Mesendoderm (in vitro differentiated cells): ENCODE data around the gene OR13J1.
A peak's percentile ranks its signal among the peaks of the same experiment; 100 is the strongest.

Source experiments
- DNase-seq: peaks from one replicate; pipeline ENCODE4 v3.0.0; 2013
- H2AK5ac ChIP-seq: 2 replicates; pipeline ENCODE4 v1.6.1; 2013; ENCODE audit warnings: low read length, inconsistent platforms
- H2BK120ac ChIP-seq: 2 replicates; pipeline ENCODE4 v1.6.1; 2013; ENCODE audit warnings: low read depth, mild to moderate bottlenecking, low read length, moderate library complexity, mixed read lengths
- H2BK15ac ChIP-seq: replicated peaks from 2 replicates; pipeline ENCODE4 v1.6.1; 2013; ENCODE audit warnings: low read depth, mild to moderate bottlenecking, moderate library complexity
- H2BK5ac ChIP-seq: 2 replicates; pipeline ENCODE4 v1.6.1; 2013; ENCODE audit warnings: low read length, inconsistent platforms
- H3K18ac ChIP-seq: 2 replicates; pipeline ENCODE4 v1.6.1; 2013; ENCODE audit warnings: mild to moderate bottlenecking, low read length, mixed read lengths
- H3K23ac ChIP-seq: one replicate; pipeline ENCODE4 v1.6.1; 2013; ENCODE audit warnings: low read length
- H3K27ac ChIP-seq: 2 replicates; pipeline ENCODE4 v1.5.1; 2013; ENCODE audit warnings: low read depth, mild to moderate bottlenecking, inconsistent platforms, low read length, moderate library complexity
- H3K27me3 ChIP-seq: 2 replicates; pipeline ENCODE4 v1.6.1; 2013; ENCODE audit warnings: low read length, control low read depth, mild to moderate bottlenecking, inconsistent platforms; ENCODE audit not compliant: insufficient read depth, poor library complexity
- H3K36me3 ChIP-seq: 2 replicates; pipeline ENCODE4 v1.6.1; 2013; ENCODE audit warnings: low read length, inconsistent platforms; ENCODE audit not compliant: control insufficient read depth, insufficient read depth
- H3K4ac ChIP-seq: one replicate; pipeline ENCODE4 v1.6.1; 2013; ENCODE audit warnings: low read depth, mild to moderate bottlenecking, low read length, moderate library complexity
- H3K4me1 ChIP-seq: 2 replicates; pipeline ENCODE4 v1.6.1; 2013; ENCODE audit warnings: low read depth, low read length, inconsistent platforms; ENCODE audit not compliant: control insufficient read depth
- H3K4me2 ChIP-seq: 2 replicates; pipeline ENCODE4 v1.6.1; 2013; ENCODE audit warnings: low read length
- H3K4me3 ChIP-seq: 2 replicates; pipeline ENCODE4 v1.5.1; 2013; ENCODE audit warnings: mild to moderate bottlenecking, low read length
- H3K56ac ChIP-seq: one replicate; pipeline ENCODE4 v1.6.1; 2013; ENCODE audit warnings: low read length
- H3K79me1 ChIP-seq: 2 replicates; pipeline ENCODE4 v1.6.1; 2013; ENCODE audit warnings: low read length, inconsistent platforms
- H3K79me2 ChIP-seq: 2 replicates; pipeline ENCODE4 v1.6.1; 2013; ENCODE audit warnings: mild to moderate bottlenecking, low read length; ENCODE audit not compliant: control insufficient read depth, insufficient read depth
- H3K9ac ChIP-seq: 2 replicates; pipeline ENCODE4 v1.6.1; 2013; ENCODE audit warnings: low read length, inconsistent platforms
- H4K5ac ChIP-seq: one replicate; pipeline ENCODE4 v1.6.1; 2013; ENCODE audit warnings: low read length
- H4K8ac ChIP-seq: one replicate; pipeline ENCODE4 v1.6.1; 2013; ENCODE audit warnings: low read depth, mild to moderate bottlenecking, control low read depth, low read length, moderate library complexity
- WGBS: extraction: QIAGEN DNeasy Blood & Tissue Kit; methylation state at CpG from one replicate; pipeline ENCODE4 v1.1.7; 2013; ENCODE audit warnings: low lambda C conversion rate, missing lambda C conversion rate; ENCODE audit not compliant: insufficient coverage; ENCODE audit errors: extremely low coverage; 5-methylcytosine and 5-hydroxymethylcytosine counted together

The OR13J1 gene

DNA sequence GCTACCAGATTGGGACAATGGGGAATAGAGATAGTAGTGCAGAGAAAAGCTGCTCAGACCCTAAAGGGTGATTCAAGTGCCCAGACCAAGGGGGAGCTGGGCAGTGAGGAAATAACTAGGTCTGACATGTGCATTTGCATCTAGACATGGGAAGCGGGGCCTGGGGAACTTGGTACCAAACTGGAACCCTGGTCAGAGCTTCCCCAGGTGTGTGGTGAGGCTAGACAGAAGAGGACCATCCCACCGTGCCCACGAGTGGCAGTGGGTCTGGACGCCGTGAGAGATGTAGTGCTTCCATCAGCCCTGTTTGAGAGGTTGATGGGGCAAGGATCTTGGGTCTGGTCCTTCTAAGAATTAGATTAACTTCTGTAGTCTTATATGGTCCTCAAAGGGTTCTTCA, 33.6 kb downstream of the OR13J1 start:
- Histone ChIP-seq H3K23ac (no peak overlapping the region), H3K9ac (no peak overlapping the region), H3K4me2 (no peak overlapping the region), H3K27ac (no peak overlapping the region), H2BK120ac (no peak overlapping the region), H2BK5ac (no peak overlapping the region), H2AK5ac (no peak overlapping the region), H3K4me1 (no peaks in the 10 kb centered on the region), H3K4me3 (no peak overlapping the region), H3K27me3 (no peaks in the 10 kb centered on the region), H3K4ac (no peak overlapping the region), H3K56ac (no peak overlapping the region), H3K18ac (no peak overlapping the region), H2BK15ac (no peak overlapping the region), H3K79me1 (no peaks in the 10 kb centered on the region), H4K5ac (no peak overlapping the region), H3K79me2 (no peaks in the 10 kb centered on the region), H3K36me3 (no peaks in the 10 kb centered on the region), H4K8ac (no peak overlapping the region)
- no CpG with 5 or more reads among the region's 5 CpGs for WGBS
- no peak for DNase-seq

DNA sequence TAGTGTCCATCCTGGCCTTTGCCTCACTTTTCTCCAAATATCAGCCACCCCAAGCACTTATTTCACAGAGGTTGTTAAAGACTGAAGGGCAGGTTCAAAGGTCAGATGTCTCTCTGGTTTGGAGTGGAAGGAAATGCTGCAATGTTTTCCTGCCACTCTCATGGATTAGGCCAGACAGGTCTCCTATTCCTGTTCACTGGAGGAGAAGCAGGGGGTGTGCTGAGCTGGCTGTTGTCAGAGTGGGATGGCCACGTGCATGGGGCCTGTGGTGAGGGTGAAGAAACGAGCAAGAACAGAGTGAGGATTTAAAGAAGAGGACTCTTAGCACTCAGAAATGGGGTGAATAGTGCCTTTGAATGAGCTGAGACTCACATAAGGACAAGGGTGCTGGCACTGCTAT, 34.4 kb downstream of the OR13J1 start:
- Histone ChIP-seq H3K23ac (no peak overlapping the region), H3K27me3 (no peaks in the 10 kb centered on the region), H2BK15ac (no peak overlapping the region), H4K8ac (no peak overlapping the region), H2BK120ac (no peak overlapping the region), H3K4ac (no peak overlapping the region), H4K5ac (no peak overlapping the region), H3K4me3 (no peak overlapping the region), H3K9ac (no peak overlapping the region), H2BK5ac (no peak overlapping the region), H3K4me1 (no peaks in the 10 kb centered on the region), H3K4me2 (no peak overlapping the region), H2AK5ac (no peak overlapping the region), H3K27ac (no peak overlapping the region), H3K56ac (no peak overlapping the region), H3K18ac (no peak overlapping the region), H3K79me2 (no peaks in the 10 kb centered on the region), H3K36me3 (no peaks in the 10 kb centered on the region), H3K79me1 (no peaks in the 10 kb centered on the region)
- no CpG with 5 or more reads among the region's 2 CpGs for WGBS
- DNase-seq = no peak

DNA sequence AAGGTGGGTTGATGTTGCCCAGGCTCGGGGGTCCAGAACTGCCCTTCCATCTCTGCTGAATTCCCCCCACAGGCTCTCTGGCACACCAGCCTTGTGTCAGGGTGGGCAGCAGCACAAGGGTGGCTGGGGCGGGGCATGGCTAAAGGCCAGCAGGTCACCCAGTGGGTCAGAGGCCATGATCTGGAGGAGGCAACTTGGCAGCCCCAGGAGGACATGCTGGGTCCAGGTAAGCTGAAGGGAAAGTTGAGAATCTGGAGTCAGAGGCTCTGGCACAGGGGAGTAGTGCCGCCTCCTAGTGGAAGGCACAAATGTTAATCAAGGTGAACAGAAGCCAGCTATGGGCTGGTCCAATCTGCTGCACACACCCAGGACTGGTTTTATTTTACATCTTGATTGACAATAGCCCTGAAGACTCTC, 35.0 kb downstream of the OR13J1 start:
- WGBS = no CpG with 5 or more reads among the region's 3 CpGs
- H2BK120ac ChIP-seq = no peak overlapping the region
- H3K4me2 ChIP-seq = no peak overlapping the region
- peak; percentile 54 for DNase-seq
- no peak overlapping the region for H3K18ac ChIP-seq
- no peaks in the 10 kb centered on the region for H3K36me3 ChIP-seq
- H3K79me2 ChIP-seq = no peaks in the 10 kb centered on the region
- H3K4me1 ChIP-seq = no peaks in the 10 kb centered on the region
- H3K56ac ChIP-seq = no peak overlapping the region
- H3K27ac ChIP-seq = no peak overlapping the region
- no peak overlapping the region for H3K23ac ChIP-seq
- H3K4ac ChIP-seq = no peak overlapping the region
- H3K79me1 ChIP-seq = no peaks in the 10 kb centered on the region
- no peak overlapping the region for H2BK15ac ChIP-seq
- H3K4me3 ChIP-seq = no peak overlapping the region
- no peaks in the 10 kb centered on the region for H3K27me3 ChIP-seq
- no peak overlapping the region for H2BK5ac ChIP-seq
- H3K9ac ChIP-seq = no peak overlapping the region
- no peak overlapping the region for H2AK5ac ChIP-seq
- no peak overlapping the region for H4K5ac ChIP-seq
- H4K8ac ChIP-seq = no peak overlapping the region

DNA sequence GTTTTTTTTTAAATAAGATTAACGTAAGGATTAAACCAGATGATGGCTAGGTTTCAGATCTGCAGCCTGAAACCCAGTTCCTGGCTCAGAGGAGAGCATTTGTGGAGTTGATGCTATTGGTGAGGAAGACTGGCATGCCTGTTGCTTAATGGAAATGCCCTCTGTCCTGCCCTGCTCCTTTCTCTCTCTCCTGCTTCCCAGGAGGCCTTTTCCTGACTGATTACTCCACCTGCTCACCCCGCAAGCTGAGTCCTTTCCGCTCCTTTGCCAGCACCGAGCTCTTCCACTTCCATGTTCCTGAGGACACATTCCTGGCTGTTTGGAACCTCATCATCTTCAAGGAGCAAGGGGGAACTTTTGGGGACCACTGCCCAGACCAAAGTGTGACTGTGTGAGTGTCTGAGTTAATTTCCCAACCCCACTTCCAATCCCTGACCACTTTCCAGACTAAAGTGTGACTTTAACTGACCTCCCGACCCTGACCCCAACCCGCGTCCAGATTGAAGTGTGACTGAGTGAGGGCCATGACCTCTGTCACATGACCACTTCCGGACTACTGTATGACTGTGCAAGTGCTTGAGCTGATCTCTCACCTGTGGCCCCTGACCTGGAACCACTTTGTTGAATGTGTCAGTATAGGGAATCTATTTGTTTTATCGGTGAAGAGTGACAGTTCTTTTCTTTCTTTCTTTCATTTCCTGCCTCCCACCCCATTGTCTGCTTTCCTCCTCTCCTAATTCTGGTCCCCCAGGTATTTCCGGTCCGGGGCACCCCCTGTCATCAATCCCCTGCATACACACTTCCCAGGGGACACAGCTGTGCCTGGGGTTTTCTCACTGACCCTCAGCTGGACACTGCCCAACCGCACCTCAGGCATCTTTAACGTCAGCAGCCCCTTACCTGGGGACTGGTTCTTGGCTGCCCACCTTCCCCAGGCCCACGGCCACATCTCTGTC, 35.7 kb downstream of the OR13J1 start:
- Histone ChIP-seq H3K4me1 (peaks cover 2% of the 10 kb centered on the region), H3K27me3 (no peaks in the 10 kb centered on the region), H2BK5ac (no peak overlapping the region), H2BK120ac (no peak overlapping the region), H3K4me3 (no peak overlapping the region), H3K4me2 (no peak overlapping the region), H3K79me2 (no peaks in the 10 kb centered on the region), H3K9ac (no peak overlapping the region), H3K23ac (no peak overlapping the region), H4K8ac (no peak overlapping the region), H3K18ac (no peak overlapping the region), H4K5ac (no peak overlapping the region), H3K56ac (no peak overlapping the region), H2AK5ac (no peak overlapping the region), H3K79me1 (no peaks in the 10 kb centered on the region), H3K27ac (no peak overlapping the region), H2BK15ac (no peak overlapping the region), H3K36me3 (no peaks in the 10 kb centered on the region), H3K4ac (no peak overlapping the region)
- no CpG with 5 or more reads among the region's 14 CpGs for WGBS
- DNase-seq = no peak

DNA sequence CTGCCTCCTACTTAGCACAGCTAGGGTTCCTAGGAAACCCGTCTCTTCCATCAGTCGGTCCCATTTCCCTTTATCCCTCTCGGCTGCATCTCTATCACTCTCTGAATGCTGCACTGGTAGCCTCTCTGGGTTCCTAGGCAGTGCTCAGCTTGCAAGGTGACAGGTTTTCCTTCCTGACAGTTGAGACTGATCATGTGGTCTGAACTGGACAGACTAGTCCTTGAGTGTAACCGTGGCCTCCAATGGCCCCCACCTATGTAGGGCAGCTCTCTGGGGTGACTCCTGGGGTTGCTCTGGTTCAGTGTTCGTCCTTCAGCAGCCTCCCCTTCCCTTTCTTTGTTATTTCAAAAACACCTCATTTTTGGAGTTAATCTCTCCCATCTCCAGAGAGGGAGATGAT, 37.4 kb downstream of the OR13J1 start:
- Histone ChIP-seq H3K27ac (no peak overlapping the region), H3K4me2 (no peak overlapping the region), H3K18ac (no peak overlapping the region), H3K27me3 (no peaks in the 10 kb centered on the region), H4K8ac (no peak overlapping the region), H3K4me3 (no peak overlapping the region), H3K56ac (no peak overlapping the region), H3K4me1 (peaks cover 6% of the 10 kb centered on the region), H4K5ac (no peak overlapping the region), H3K79me1 (no peaks in the 10 kb centered on the region), H2BK15ac (no peak overlapping the region), H3K79me2 (no peaks in the 10 kb centered on the region), H3K36me3 (no peaks in the 10 kb centered on the region), H2AK5ac (no peak overlapping the region), H2BK120ac (no peak overlapping the region), H3K23ac (no peak overlapping the region), H2BK5ac (no peak overlapping the region), H3K4ac (no peak overlapping the region), H3K9ac (no peak overlapping the region)
- DNase-seq = no peak
- WGBS = no CpG with 5 or more reads among the region's 5 CpGs

DNA sequence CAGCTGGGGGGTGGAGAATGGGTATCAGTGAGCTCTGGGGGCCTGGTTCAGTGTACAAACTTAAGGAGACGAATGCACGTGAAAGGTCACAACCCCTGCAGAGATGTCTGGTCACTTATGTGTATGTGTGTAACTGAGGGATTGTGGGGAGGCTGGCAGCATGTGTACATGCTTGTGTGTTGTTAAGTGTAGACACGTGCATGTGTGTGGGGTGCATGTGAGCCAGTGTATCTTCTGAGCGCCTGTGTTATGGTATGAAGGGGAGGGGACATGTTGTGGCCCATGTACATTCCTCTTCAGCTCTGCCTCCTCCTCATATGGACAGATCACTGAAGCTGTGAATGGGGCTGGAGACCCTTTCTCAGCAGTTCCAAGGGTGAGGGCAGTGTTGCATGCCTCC, 39.2 kb downstream of the OR13J1 start:
- Histone ChIP-seq H2BK5ac (no peak overlapping the region), H3K27ac (no peak overlapping the region), H3K56ac (no peak overlapping the region), H3K4me3 (no peak overlapping the region), H3K18ac (no peak overlapping the region), H3K4me1 (peaks cover 6% of the 10 kb centered on the region), H3K4me2 (no peak overlapping the region), H3K79me1 (no peaks in the 10 kb centered on the region), H3K4ac (no peak overlapping the region), H4K8ac (no peak overlapping the region), H3K23ac (no peak overlapping the region), H2BK15ac (no peak overlapping the region), H3K9ac (no peak overlapping the region), H3K36me3 (no peaks in the 10 kb centered on the region), H2AK5ac (no peak overlapping the region), H2BK120ac (no peak overlapping the region), H3K79me2 (no peaks in the 10 kb centered on the region), H3K27me3 (no peaks in the 10 kb centered on the region), H4K5ac (no peak overlapping the region)
- WGBS = no CpG with 5 or more reads among the region's 4 CpGs
- DNase-seq = no peak
